ENCODE results near the gene NUB1. TPM values are rescaled to one million over a fixed set of nuclear protein-coding genes. Genes with fewer than 3 reads are reported as not detected.
A peak's percentile ranks its signal among the peaks of the same experiment; 100 is the strongest.

NUB1 gene
- total RNA-seq, 1 donor from 2014 or later, result 61.7 TPM

DNA sequence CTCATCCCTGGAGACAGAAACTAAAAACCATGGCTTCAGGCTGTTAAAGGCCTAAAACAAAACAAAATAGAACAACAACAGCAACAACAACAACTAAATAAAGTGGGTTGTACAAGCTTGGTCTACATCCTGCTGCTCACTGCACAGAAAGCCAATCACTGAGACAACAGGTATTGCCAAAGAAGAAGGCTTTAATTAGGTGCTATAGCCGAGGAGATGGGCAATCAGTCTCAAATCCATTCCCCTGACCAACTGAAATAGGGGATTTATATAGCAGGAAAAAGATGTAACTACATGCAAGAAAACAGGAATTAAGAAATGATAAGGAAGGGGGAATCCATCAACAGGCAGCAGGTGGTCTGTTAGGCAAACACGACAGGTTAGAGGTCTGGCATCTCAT is 22.4 kb upstream of the NUB1 start:
- peaks cover 28% of the 10 kb centered on the region for H3K27me3 Mint-ChIP-seq (ENCODE audit: unreplicated experiment)
- no peaks in the 10 kb centered on the region for H3K36me3 Mint-ChIP-seq (ENCODE audit: unreplicated experiment)
- H3K9me3 Mint-ChIP-seq (ENCODE audit: unreplicated experiment), result peaks cover 12% of the 10 kb centered on the region
- TF ChIP-seq, protein P1, sequence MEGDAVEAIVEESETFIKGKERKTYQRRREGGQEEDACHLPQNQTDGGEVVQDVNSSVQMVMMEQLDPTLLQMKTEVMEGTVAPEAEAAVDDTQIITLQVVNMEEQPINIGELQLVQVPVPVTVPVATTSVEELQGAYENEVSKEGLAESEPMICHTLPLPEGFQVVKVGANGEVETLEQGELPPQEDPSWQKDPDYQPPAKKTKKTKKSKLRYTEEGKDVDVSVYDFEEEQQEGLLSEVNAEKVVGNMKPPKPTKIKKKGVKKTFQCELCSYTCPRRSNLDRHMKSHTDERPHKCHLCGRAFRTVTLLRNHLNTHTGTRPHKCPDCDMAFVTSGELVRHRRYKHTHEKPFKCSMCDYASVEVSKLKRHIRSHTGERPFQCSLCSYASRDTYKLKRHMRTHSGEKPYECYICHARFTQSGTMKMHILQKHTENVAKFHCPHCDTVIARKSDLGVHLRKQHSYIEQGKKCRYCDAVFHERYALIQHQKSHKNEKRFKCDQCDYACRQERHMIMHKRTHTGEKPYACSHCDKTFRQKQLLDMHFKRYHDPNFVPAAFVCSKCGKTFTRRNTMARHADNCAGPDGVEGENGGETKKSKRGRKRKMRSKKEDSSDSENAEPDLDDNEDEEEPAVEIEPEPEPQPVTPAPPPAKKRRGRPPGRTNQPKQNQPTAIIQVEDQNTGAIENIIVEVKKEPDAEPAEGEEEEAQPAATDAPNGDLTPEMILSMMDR (IDR thresholded peaks at IDR 0.05), result no peak
- H3K4me3 Mint-ChIP-seq (ENCODE audit: unreplicated experiment), result no peak overlapping the region
- no peak overlapping the region for H3K27ac Mint-ChIP-seq (ENCODE audit: unreplicated experiment)
- peak; percentile 8 for DNase-seq (ENCODE audit: extremely low spot score, unreplicated experiment)
- H3K4me1 Mint-ChIP-seq (ENCODE audit: unreplicated experiment), result no peaks in the 10 kb centered on the region

DNA sequence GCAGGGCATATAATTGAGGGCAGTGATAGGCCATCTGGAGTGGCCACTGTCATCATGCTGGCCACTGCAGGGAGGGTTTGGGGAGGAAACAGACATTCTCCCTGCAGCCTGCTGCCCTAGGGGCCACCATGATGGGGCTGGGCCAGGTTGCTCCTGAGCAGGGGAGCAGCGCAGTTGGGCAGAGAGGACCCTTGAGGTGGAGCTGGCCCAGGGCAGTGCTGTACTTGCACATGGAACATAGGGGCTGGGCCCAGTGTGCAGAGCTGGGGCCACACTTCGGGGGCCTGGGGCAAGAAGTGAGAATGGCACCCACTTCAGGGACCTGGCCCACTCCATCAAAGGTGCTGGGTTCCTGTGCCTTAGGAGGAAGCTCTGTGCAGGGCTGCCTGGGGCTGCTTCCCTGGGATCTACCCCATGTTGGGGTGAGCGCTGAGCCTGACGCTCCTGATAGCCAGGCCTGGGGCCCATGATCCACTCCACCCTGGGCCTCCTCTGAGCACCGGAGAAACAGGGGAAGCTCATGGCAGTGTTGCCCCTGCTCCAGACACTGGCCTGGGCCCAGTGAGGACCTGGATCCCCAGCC is 21.3 kb upstream of the NUB1 start:
- TF ChIP-seq, protein P1 (IDR thresholded peaks at IDR 0.05), result no peak
- H3K4me3 Mint-ChIP-seq (ENCODE audit: unreplicated experiment), result no peak overlapping the region
- H3K36me3 Mint-ChIP-seq (ENCODE audit: unreplicated experiment), result no peaks in the 10 kb centered on the region
- peak; percentile 75 for DNase-seq (ENCODE audit: extremely low spot score, unreplicated experiment)
- no peaks in the 10 kb centered on the region for H3K4me1 Mint-ChIP-seq (ENCODE audit: unreplicated experiment)
- H3K9me3 Mint-ChIP-seq (ENCODE audit: unreplicated experiment), result peaks cover 12% of the 10 kb centered on the region
- peaks cover 37% of the 10 kb centered on the region for H3K27me3 Mint-ChIP-seq (ENCODE audit: unreplicated experiment)
- H3K27ac Mint-ChIP-seq (ENCODE audit: unreplicated experiment), result no peak overlapping the region

DNA sequence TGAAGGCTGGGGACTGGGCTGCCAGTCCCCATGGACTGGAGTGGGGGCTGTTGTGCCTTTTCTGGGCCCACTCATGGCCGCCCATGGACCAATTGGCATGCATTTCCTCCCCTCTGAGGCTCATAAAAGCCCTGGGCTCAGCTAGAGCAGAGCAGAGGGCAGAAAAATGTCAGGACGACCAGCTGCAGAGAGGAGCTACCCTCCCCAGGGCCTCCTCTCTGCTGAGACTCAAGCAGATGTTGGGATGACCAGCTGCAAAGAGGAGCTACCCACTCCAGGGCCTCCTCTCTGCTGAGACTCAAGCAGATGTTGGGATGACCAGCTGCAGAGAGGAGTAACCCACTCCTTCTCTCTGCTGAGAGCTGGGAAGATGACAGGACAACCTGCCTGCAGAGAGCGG is 20.3 kb upstream of the NUB1 start:
- no peak for DNase-seq (ENCODE audit: extremely low spot score, unreplicated experiment)
- Mint-ChIP-seq H3K9me3 (ENCODE audit: unreplicated experiment) (peaks cover 12% of the 10 kb centered on the region), H3K4me1 (ENCODE audit: unreplicated experiment) (no peaks in the 10 kb centered on the region), H3K27ac (ENCODE audit: unreplicated experiment) (no peak overlapping the region), H3K36me3 (ENCODE audit: unreplicated experiment) (no peaks in the 10 kb centered on the region), H3K27me3 (ENCODE audit: unreplicated experiment) (peaks cover 38% of the 10 kb centered on the region), H3K4me3 (ENCODE audit: unreplicated experiment) (no peak overlapping the region)
- TF ChIP-seq, protein P1 (IDR thresholded peaks at IDR 0.05), result no peak

DNA sequence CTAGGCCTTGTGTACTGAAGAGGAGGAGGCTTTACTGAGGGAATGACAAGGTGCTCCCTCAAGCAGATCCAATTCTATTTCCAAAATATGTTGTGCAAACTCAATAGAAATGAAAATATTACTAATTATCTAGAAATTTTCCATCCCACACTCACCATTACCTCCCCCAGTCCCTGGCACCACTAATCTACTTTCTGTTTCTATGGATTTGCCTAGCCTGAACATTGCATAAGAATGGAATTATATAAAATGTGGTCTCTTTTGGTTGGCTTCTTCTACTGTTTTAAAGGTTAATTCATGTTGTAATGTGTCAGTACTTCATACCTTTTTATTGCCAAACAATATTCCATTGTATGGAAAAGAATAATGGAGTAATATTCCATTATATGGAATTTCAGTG is 18.7 kb upstream of the NUB1 start:
- Mint-ChIP-seq H3K9me3 (ENCODE audit: unreplicated experiment) (peaks cover 19% of the 10 kb centered on the region), H3K4me3 (ENCODE audit: unreplicated experiment) (no peak overlapping the region), H3K27ac (ENCODE audit: unreplicated experiment) (no peak overlapping the region), H3K4me1 (ENCODE audit: unreplicated experiment) (no peaks in the 10 kb centered on the region), H3K27me3 (ENCODE audit: unreplicated experiment) (peaks cover 49% of the 10 kb centered on the region), H3K36me3 (ENCODE audit: unreplicated experiment) (no peaks in the 10 kb centered on the region)
- TF ChIP-seq, protein P1 (IDR thresholded peaks at IDR 0.05), result no peak
- DNase-seq (ENCODE audit: extremely low spot score, unreplicated experiment), result no peak

DNA sequence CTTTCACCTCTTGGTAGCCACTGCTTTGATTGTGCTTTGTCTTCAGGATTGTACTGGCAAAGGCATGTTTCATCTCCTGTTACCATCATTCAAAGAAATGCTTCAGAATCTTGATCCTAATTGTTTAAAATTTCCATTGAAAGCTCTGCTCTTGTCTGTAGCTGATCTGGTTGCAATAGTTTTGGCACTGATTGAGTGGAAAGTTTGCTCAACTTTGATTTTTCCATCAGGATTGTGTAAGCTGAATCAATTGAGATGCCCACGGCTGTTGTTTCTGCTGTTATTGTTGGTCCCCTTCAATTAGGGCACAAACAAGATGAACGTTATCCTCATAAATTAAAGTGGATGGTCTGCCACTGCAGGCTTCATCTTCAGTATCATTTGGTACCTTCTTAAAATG is 14.6 kb upstream of the NUB1 start:
- Mint-ChIP-seq H3K36me3 (ENCODE audit: unreplicated experiment) (no peaks in the 10 kb centered on the region), H3K9me3 (ENCODE audit: unreplicated experiment) (peaks cover 6% of the 10 kb centered on the region), H3K4me3 (ENCODE audit: unreplicated experiment) (no peak overlapping the region), H3K27ac (ENCODE audit: unreplicated experiment) (no peak overlapping the region), H3K4me1 (ENCODE audit: unreplicated experiment) (no peaks in the 10 kb centered on the region), H3K27me3 (ENCODE audit: unreplicated experiment) (peaks cover 41% of the 10 kb centered on the region)
- no peak for DNase-seq (ENCODE audit: extremely low spot score, unreplicated experiment)
- TF ChIP-seq, protein P1 (IDR thresholded peaks at IDR 0.05), result no peak
